Trophoblast cell (in vitro differentiated cells and primary cell): Measurements from ENCODE around the gene JADE2.
"Not testable (repeated sequence)": the region's sequence is repeated elsewhere in the genome, so short reads cannot be mapped to it uniquely, and the experiment has no call there.

Source experiments
- DNase-seq, 2 donors: peaks; one replicate each; pipeline ENCODE4 v3.0.0-alpha.2; 2016
- H2AFZ ChIP-seq: 2 replicates; pipeline ENCODE4 v1.6.1; 2013; ENCODE audit warnings: low read length, moderate library complexity, mild to moderate bottlenecking; ENCODE audit not compliant: insufficient read depth, poor library complexity
- H2AK5ac ChIP-seq: 2 replicates; pipeline ENCODE4 v1.6.1; 2013; ENCODE audit warnings: mild to moderate bottlenecking, low read length
- H2BK120ac ChIP-seq: 2 replicates; pipeline ENCODE4 v1.6.1; 2013; ENCODE audit warnings: low read length, mild to moderate bottlenecking, moderate library complexity; ENCODE audit not compliant: insufficient read depth, poor library complexity
- H2BK12ac ChIP-seq: 2 replicates; pipeline ENCODE4 v1.6.1; 2013; ENCODE audit warnings: mild to moderate bottlenecking, low read length, moderate library complexity
- H2BK5ac ChIP-seq: 2 replicates; pipeline ENCODE4 v1.6.1; 2013; ENCODE audit warnings: low read length, low read depth, moderate library complexity, mild to moderate bottlenecking; ENCODE audit not compliant: poor library complexity
- H3K14ac ChIP-seq: 2 replicates; pipeline ENCODE4 v1.6.1; 2013; ENCODE audit warnings: mild to moderate bottlenecking, low read length
- H3K18ac ChIP-seq: 2 replicates; pipeline ENCODE4 v1.6.1; 2013; ENCODE audit warnings: mild to moderate bottlenecking, low read length
- H3K23ac ChIP-seq: 2 replicates; pipeline ENCODE4 v1.6.1; 2013; ENCODE audit warnings: low read length
- H3K27ac ChIP-seq: 2 replicates; pipeline ENCODE4 v1.5.1; 2013; ENCODE audit warnings: low read depth, mild to moderate bottlenecking, inconsistent platforms, low read length, moderate library complexity
- H3K27me3 ChIP-seq: 2 replicates; pipeline ENCODE4 v1.6.1; 2013; ENCODE audit warnings: inconsistent platforms, mild to moderate bottlenecking, low read length, moderate library complexity; ENCODE audit not compliant: insufficient read depth
- H3K36me3 ChIP-seq, 2 experiments: 1 replicate in 1 of 2; 2 replicates in 1 of 2; pipeline ENCODE4 v1.6.1; 2013; ENCODE audit warnings: low read length in 2 of 2, mild to moderate bottlenecking in 2 of 2, moderate library complexity in 1 of 2; ENCODE audit not compliant: insufficient read depth in 2 of 2, control insufficient read depth in 1 of 2
- H3K4ac ChIP-seq: 2 replicates; pipeline ENCODE4 v1.6.1; 2013; ENCODE audit warnings: low read depth, mild to moderate bottlenecking, low read length, moderate library complexity
- H3K4me1 ChIP-seq, 2 experiments: 1 replicate in 1 of 2; 2 replicates in 1 of 2; pipeline ENCODE4 v1.6.1; 2013; ENCODE audit warnings: low read length in 2 of 2, mild to moderate bottlenecking in 2 of 2, moderate library complexity in 1 of 2; ENCODE audit not compliant: insufficient read depth in 2 of 2, control insufficient read depth in 1 of 2
- H3K4me2 ChIP-seq: 2 replicates; pipeline ENCODE4 v1.6.1; 2013; ENCODE audit warnings: inconsistent platforms, mild to moderate bottlenecking, low read length, moderate library complexity
- H3K4me3 ChIP-seq: 2 replicates; pipeline ENCODE4 v1.5.1; 2013; ENCODE audit warnings: mild to moderate bottlenecking, low read depth, low read length, inconsistent platforms
- H3K79me1 ChIP-seq: one replicate; pipeline ENCODE4 v1.6.1; 2013; ENCODE audit warnings: low read length
- H3K79me2 ChIP-seq: 2 replicates; pipeline ENCODE4 v1.6.1; 2013; ENCODE audit warnings: low read length, mild to moderate bottlenecking; ENCODE audit not compliant: control insufficient read depth, insufficient read depth, poor library complexity
- H3K9ac ChIP-seq: 2 replicates; pipeline ENCODE4 v1.6.1; 2013; ENCODE audit warnings: mild to moderate bottlenecking, low read length
- H3K9me3 ChIP-seq: 2 replicates; pipeline ENCODE4 v1.6.1; 2013; ENCODE audit warnings: low read depth, mild to moderate bottlenecking, control low read depth, inconsistent platforms, low read length; ENCODE audit not compliant: insufficient read depth
- H4K12ac ChIP-seq: 2 replicates; pipeline ENCODE4 v1.6.1; 2013; ENCODE audit warnings: low read depth, mild to moderate bottlenecking, low read length, moderate library complexity
- H4K8ac ChIP-seq: 2 replicates; pipeline ENCODE4 v1.6.1; 2013; ENCODE audit warnings: low read depth, mild to moderate bottlenecking, low read length, moderate library complexity
- H4K91ac ChIP-seq: one replicate; pipeline ENCODE4 v1.6.1; 2013; ENCODE audit warnings: low read depth, mild to moderate bottlenecking, low read length, moderate library complexity
- WGBS: extraction: QIAGEN DNeasy Blood & Tissue Kit; methylation state at CpG from one replicate; pipeline ENCODE4 v1.1.7; 2013; ENCODE audit warnings: missing lambda C conversion rate; ENCODE audit not compliant: insufficient read length, insufficient coverage; ENCODE audit errors: extremely low coverage; 5-methylcytosine and 5-hydroxymethylcytosine counted together

JADE2 gene

GRCh38 chr5:134556588-134556987, 31.1 kb downstream of the JADE2 start:
- not testable (repeated sequence) for H2AK5ac ChIP-seq, H3K79me1 ChIP-seq, H3K4me2 ChIP-seq, H3K27ac ChIP-seq, H4K91ac ChIP-seq, H2AFZ ChIP-seq, H3K14ac ChIP-seq, H3K4ac ChIP-seq, H3K9me3 ChIP-seq, H2BK5ac ChIP-seq, H3K36me3 ChIP-seq, DNase-seq, H2BK120ac ChIP-seq, H4K8ac ChIP-seq, H3K9ac ChIP-seq, H3K27me3 ChIP-seq, H4K12ac ChIP-seq, H3K18ac ChIP-seq, H3K4me1 ChIP-seq, H3K23ac ChIP-seq, H2BK12ac ChIP-seq, H3K79me2 ChIP-seq
- WGBS: 100% methylated on average over 3 of the region's 3 CpGs
- peak overlapping the region; percentile 32 for H3K4me3 ChIP-seq

GRCh38 chr5:134556994-134557393, 31.5 kb downstream of the JADE2 start:
- Histone ChIP-seq H3K4me2 (no peak overlapping the region), H3K27me3 (no peaks in the 10 kb centered on the region), H3K4me3 (peak overlapping the region; percentile 32), H4K8ac (no peak overlapping the region), H3K4ac (no peak overlapping the region), H2AK5ac (no peak overlapping the region), H4K91ac (no peak overlapping the region), H3K79me2 (no peaks in the 10 kb centered on the region), H3K27ac (no peak overlapping the region), H3K79me1 (no peaks in the 10 kb centered on the region), H2BK12ac (no peak overlapping the region), H3K9me3 (peaks cover 6% of the 10 kb centered on the region), H2AFZ (no peak overlapping the region), H3K36me3 (peaks cover 4 to 8% of the 10 kb centered on the region in 2 experiments), H3K9ac (no peak overlapping the region), H3K4me1 (no peaks in the 10 kb centered on the region), H3K18ac (no peak overlapping the region), H2BK120ac (no peak overlapping the region), H2BK5ac (no peak overlapping the region), H4K12ac (no peak overlapping the region), H3K23ac (no peak overlapping the region), H3K14ac (no peak overlapping the region)
- no peak for DNase-seq

GRCh38 chr5:134559672-134560071, 34.2 kb downstream of the JADE2 start:
- H3K4me3 ChIP-seq: no peak overlapping the region
- no peak overlapping the region for H3K14ac ChIP-seq
- H4K12ac ChIP-seq: no peak overlapping the region
- no peak overlapping the region for H3K9ac ChIP-seq
- no peak overlapping the region for H2AK5ac ChIP-seq
- H3K27ac ChIP-seq: no peak overlapping the region
- no peak for DNase-seq
- H3K4me1 ChIP-seq: no peaks in the 10 kb centered on the region
- no CpG with 5 or more reads among the region's 7 CpGs for WGBS
- no peak overlapping the region for H3K4me2 ChIP-seq
- H3K4ac ChIP-seq: no peak overlapping the region
- no peak overlapping the region for H2AFZ ChIP-seq
- peaks cover 13 to 16% of the 10 kb centered on the region in 2 experiments for H3K36me3 ChIP-seq
- no peak overlapping the region for H4K8ac ChIP-seq
- no peak overlapping the region for H2BK5ac ChIP-seq
- no peak overlapping the region for H3K23ac ChIP-seq
- H2BK12ac ChIP-seq: no peak overlapping the region
- H3K9me3 ChIP-seq: peaks cover 6% of the 10 kb centered on the region
- H3K79me2 ChIP-seq: no peaks in the 10 kb centered on the region
- no peak overlapping the region for H2BK120ac ChIP-seq
- no peaks in the 10 kb centered on the region for H3K27me3 ChIP-seq
- no peak overlapping the region for H3K18ac ChIP-seq
- no peaks in the 10 kb centered on the region for H3K79me1 ChIP-seq
- H4K91ac ChIP-seq: no peak overlapping the region

GRCh38 chr5:134560698-134561097, 35.2 kb downstream of the JADE2 start:
- no peak overlapping the region for H4K12ac ChIP-seq
- H2BK5ac ChIP-seq: no peak overlapping the region
- H3K79me2 ChIP-seq: no peaks in the 10 kb centered on the region
- H2BK12ac ChIP-seq: no peak overlapping the region
- H3K4ac ChIP-seq: no peak overlapping the region
- peak overlapping the region; percentile 10 for H3K4me3 ChIP-seq
- no peak overlapping the region for H2AK5ac ChIP-seq
- H3K27me3 ChIP-seq: no peaks in the 10 kb centered on the region
- no peak overlapping the region for H4K8ac ChIP-seq
- no peak overlapping the region for H4K91ac ChIP-seq
- no peaks in the 10 kb centered on the region for H3K4me1 ChIP-seq
- H3K9me3 ChIP-seq: peaks cover 6% of the 10 kb centered on the region
- H2AFZ ChIP-seq: no peak overlapping the region
- no CpG with 5 or more reads among the region's 15 CpGs for WGBS
- no peak overlapping the region for H3K14ac ChIP-seq
- H3K9ac ChIP-seq: no peak overlapping the region
- no peak overlapping the region for H3K4me2 ChIP-seq
- H3K36me3 ChIP-seq: peaks cover 14 to 16% of the 10 kb centered on the region in 2 experiments
- H3K79me1 ChIP-seq: no peaks in the 10 kb centered on the region
- H3K18ac ChIP-seq: no peak overlapping the region
- no peak overlapping the region for H2BK120ac ChIP-seq
- H3K23ac ChIP-seq: no peak overlapping the region
- H3K27ac ChIP-seq: no peak overlapping the region
- no peak for DNase-seq
